GM19328 (cell line): Measurements from ENCODE around the gene NUFIP2.
"Not testable (repeated sequence)": the region's sequence is repeated elsewhere in the genome, so short reads cannot be mapped to it uniquely, and the experiment has no call there.

Source experiments
- ATAC-seq: cut with Tn5 transposase; IDR thresholded peaks from one replicate; pipeline ENCODE4 v1.9.1; 2021; ENCODE audit warnings: mild to moderate bottlenecking, moderate library complexity; ENCODE audit not compliant: unreplicated experiment

The NUFIP2 gene

DNA sequence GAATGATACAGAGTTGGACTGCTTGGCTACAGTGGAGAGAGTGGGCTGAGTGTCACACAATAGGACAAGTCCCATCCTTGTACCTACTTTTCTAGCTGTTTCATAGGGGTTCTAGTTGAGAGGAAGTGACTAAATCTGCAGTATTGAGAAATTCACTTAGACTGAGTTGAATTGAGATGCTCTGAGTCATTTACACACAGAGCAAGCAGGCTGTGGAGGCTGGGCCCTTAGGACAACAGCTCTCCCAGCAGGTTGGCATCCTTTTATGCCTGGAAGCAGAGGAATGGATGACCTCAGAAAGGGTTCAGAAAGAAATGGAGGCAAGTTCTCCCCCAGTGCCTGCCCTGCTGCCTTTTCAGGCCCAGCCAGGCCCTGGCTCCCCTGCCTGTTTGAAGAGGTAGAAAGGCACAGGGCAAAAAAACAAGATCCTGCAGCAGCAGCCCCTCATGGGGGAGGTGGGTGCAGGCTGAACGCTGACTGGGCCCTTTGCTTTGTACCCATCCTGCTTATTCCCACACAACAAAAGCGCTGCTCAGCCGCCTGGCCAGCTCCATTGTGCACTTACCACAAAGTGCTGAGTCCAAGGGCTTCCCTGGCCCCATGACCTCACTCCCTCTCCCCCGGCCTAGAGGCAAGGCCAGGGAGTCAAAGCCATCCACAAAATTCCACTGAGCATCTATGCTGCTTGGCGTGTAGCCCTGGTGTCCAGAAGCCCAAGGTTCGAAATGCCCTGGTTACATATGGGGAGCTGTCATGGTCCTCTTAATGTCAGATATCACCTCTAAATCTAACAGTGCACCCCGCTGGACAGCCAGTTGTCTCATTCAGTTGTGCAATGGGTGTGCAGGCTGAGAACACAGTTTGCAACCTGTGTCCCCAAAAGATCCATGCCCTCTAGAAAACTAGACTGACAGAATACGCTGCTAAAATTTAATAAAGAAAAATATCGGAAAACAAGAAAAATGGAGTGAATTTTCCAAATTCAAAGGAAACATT is 52.7 kb downstream of the NUFIP2 start:
- ATAC-seq: no peak

- no peak for ATAC-seq
These were observed 53.5 kb downstream of the NUFIP2 start for GRCh38 chr17:29240477-29240876.

DNA sequence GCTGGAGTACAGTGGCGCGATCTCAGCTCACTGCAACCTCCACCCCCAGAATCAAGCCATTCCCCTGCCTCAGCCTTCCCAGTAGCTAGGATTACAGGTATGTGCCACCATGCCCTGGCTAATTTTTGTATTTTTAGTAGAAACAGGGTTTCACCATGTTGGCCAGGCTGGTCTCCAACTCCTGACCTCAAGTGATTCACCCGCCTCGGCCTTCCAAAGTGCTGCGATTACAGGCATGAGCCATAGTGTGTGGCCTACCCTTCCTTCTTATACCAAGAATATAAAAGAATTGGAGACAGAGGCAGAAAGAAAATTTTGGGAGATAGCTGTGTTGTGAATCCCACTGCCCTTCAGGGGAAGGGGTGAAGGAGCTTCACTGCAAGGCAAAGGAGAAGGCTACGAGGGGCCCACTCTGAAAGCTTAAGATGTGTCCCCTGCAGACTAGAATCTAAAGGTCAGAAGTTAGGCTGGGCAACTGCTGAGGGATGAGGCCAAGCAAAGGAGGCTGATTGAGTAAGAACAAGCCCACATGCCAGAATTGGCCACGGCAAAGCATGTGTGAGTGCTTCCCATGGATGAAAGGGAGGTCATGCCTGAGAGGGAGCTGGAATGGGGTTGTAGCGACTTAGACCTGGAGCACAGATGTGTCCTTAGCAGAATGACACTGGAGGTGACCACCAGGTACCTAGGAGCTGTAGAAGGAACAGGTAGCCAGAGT is 55.7 kb downstream of the NUFIP2 start:
- ATAC-seq: no peak

DNA sequence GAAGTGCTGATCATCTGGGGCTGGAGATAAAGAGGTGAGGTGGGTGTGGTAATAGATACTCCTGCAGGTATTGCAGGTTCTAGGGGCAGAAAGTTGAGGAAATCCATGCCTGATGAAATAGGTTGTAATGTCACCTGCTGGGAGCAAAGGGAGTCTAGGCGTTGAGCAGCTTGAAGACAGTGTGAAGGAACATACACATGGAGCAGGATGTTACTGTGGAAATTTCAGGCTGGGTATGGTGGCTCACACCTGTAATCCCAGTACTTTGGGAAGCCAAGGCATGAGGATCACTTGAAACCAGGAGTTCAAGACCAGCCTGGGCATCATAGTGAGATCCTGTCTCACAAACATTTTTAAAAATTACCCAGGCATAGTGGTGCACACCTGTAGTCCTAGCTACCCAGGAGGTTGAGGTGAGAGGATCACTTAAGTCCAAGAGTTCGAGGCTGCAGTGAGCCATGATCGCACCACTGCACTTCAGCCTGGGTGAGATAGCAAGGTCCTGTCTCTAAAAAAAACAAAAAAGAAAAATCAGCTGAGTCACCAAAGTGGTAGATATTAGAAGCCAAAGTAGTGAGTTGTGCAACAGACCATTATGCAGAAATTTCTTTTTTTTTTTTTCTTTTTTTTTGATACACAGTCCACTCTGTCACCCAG is 56.3 kb downstream of the NUFIP2 start:
- no peak for ATAC-seq

GRCh38 chr17:29235904-29236303 is 58.0 kb downstream of the NUFIP2 start:
- no peak for ATAC-seq

- ATAC-seq: not testable (repeated sequence)
These were observed 59.0 kb downstream of the NUFIP2 start for GRCh38 chr17:29234972-29235371.

- ATAC-seq: no peak
These were observed 60.6 kb downstream of the NUFIP2 start for GRCh38 chr17:29233301-29233700.

DNA sequence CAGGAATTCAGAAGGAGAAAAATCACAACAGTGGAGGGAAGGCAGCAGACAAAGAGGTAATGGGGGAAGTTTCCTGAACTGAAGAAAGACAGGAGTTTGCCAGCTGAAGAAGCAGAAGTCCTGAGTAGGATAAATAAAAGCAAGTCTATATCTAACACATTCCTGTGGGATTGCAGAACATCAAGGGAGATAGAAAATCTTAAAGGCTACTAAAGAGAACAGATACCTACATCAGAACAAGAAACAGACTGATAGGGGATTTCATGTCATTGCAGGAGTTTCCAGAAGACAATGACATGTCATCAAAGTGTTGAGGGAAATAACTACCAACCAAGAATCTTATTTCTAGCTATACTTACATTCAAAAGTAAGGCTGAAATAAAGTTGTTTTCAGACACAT is 68.6 kb downstream of the NUFIP2 start:
- no peak for ATAC-seq

- not testable (repeated sequence) for ATAC-seq
These were observed 72.6 kb downstream of the NUFIP2 start for GRCh38 chr17:29221338-29221737.

- no peak for ATAC-seq
These were observed 74.4 kb downstream of the NUFIP2 start for GRCh38 chr17:29219378-29220047.

DNA sequence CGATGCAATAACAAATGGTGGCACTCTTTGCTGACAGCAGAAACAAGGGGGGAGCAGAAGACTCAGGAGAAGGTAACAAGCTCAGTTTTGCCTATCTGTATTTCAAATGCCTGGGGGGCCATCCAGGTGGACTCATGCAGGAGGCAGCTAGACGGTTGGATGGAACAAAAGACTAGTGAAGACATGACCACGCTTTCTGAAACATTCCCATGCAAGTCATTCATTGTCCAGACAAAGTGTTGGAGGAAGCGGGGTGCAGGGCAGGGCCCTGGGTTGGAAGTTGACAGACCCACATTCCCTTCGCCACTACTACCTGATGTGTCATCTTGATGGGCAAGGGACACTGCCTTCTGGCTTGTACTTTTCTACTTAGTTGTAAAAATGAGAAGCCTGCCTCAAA is 77.1 kb downstream of the NUFIP2 start:
- ATAC-seq: no peak

GRCh38 chr17:29216181-29216580 is 77.8 kb downstream of the NUFIP2 start:
- ATAC-seq: no peak

- no peak for ATAC-seq
These were observed 78.2 kb downstream of the NUFIP2 start for GRCh38 chr17:29215717-29216116.

DNA sequence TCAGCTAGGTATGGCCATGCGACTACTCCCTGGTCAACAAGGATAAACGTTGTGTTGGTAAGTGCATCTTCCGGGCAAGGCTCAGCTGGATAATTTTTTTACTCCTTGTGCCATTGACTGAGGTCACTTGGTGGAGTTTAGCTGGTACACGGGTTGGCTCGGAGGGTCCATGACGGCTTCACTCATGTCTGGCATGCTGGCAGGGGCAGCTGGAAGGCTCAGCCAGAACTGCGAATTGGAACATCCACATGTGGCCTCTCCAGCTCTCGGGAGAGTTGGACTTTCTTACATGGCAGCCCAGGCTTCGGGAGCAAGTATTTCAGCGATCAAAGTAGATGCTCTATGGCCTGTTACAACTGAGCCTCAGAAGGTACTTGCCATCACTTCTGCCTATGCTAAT is 78.8 kb downstream of the NUFIP2 start:
- ATAC-seq: no peak

GRCh38 chr17:29214215-29215146 is 79.5 kb downstream of the NUFIP2 start:
- ATAC-seq: no peak

- no peak for ATAC-seq
These were observed 81.2 kb downstream of the NUFIP2 start for GRCh38 chr17:29212681-29213121.

DNA sequence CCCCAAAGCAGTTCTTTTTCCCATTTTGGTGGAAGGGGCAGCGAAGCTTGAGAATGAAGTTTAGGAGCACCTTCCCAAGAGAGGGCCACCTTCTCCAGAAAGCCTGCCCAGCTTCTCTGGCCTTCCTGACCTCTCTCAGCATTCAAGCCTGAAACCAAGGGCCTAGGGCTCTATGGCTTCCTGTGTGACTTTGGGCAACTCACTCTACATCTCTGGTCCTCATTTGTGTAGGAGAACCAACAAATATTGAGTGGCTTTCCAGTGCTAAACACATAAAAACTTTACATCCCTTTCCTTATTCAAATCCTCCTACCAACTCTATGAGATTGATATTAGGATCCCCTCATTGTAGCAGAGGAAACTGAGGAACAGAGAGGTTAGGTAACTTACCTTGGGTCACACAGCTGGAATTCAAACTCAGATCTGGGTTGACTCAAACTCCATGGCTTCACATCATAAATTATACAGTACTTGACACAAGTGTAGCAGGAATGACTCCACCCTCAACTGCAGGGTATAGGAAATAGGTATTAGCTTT is 81.8 kb downstream of the NUFIP2 start:
- no peak for ATAC-seq

- no peak for ATAC-seq
These were observed 83.1 kb downstream of the NUFIP2 start for GRCh38 chr17:29210879-29211278.

DNA sequence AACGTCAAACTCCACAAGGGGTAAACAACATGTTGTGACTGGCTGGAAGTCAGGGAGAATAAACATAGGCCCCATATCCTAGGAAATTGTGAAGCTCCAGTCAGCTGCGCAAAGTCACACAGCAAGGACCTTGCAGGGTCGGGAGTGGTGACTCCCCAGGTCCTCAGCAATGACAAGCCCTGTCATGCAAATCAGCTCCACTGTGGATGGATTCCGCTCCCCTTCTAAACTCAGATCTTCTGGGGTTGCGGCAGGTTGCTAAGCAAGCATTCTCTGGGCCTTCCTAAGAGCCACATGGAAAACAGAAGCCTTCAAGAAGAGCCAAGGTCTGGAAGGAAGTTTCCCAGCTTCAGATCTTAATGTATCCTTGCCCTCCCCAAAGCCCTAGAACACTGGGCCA is 84.9 kb downstream of the NUFIP2 start:
- no peak for ATAC-seq
